Fibroblast of skin of back (primary cell): ENCODE data around the gene TMEM139.

Experiments
- DNase-seq: peaks from one replicate; pipeline ENCODE4 v3.0.0-alpha.2; 2013

Gene TMEM139

DNA sequence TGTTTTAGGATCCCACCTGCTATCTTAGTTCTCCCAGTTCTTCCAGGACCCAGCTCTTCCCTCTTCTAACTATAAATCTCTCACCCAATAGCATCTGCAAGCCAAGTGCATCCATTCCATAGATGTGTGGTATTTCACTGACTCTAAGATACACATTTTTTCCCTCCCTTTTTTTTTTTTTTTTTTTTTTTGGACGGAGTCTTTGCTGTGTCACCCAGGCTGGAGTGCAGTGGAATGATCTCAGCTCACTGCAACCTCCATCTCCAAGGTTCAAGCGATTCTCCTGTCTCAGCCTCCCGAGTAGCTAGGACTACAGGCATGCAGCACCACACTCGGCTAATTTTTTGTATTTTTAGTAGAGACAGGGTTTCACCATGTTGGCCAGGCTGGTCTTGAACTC is 5.1 kb downstream of the TMEM139 start:
- DNase-seq: peak; percentile 16

DNA sequence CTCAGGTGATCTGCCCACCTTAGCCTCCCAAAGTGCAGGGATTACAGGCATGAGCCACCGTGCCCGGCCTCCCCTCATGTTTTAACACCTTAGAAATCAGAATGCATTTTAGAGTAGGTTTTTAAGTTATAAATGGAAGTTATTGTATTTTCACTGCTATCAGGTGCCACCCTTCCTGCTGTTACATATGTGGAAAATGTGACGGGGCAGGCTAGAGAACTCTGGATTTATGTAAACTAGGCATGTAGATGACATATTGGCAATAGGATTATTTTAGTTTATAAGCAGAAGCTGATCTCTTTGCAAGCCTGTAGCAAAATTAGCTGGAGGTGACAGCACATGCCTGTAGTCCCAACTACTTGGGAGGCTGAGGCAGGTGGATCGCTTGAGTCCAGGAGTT is 5.5 kb downstream of the TMEM139 start:
- DNase-seq: no peak

DNA sequence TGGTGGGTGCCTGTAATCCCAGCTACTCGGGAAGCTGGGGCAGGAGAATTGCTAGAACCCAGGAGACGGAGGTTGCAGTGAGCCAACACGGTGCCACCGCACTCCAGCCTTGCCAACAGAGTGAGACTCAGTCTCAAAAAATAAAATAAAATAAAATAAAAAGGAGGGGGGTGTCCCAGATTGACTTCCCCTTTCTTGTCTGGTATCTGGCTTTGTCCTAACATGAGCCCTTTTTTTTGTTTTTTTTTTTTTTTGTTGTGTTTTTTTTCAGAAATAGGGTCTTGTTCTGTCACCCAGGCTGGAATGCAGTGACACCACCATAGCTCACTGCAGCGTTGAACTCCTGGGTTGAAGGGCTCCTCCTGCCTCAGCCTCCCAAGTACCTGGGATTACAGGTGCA is 8.1 kb downstream of the TMEM139 start:
- DNase-seq: no peak

DNA sequence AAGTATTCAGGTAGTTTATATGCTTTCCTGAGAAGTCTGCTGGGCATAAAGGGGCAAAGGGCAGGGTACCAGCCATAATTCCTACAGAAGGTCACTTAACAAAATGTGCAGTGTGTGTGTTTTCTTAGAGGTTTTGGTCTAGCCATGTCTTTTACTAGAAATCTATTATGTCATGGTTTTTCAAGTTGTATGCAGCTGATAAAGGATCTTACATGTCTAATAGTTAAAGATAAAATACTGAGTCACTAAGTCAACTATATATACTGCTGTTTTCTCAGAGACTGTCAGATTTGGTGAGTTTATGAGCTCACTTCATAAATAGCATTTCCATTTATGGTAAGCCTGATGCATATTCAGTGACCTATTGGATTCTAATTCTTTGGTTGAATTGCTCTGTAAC is 11.1 kb downstream of the TMEM139 start:
- peak; percentile 92 for DNase-seq

DNA sequence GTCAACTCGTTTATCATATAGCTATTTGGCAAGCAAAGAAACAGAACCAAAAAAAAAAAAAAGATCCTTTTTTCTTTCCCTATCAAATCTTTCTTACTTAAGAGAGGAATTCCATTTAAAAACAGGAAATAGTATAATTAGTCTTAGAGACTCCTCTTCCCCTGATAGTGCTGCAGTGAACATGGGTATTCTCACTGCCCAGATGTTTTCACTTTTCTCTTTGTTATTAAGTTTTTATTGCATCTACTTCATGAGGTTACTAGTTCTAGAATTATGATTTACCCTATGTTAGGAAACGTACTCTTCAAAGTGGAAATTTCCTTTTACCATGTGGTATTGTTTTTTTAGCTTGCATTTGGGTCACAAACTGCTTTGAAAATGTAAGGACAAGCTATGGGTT is 11.9 kb downstream of the TMEM139 start:
- peak; percentile 27 for DNase-seq

DNA sequence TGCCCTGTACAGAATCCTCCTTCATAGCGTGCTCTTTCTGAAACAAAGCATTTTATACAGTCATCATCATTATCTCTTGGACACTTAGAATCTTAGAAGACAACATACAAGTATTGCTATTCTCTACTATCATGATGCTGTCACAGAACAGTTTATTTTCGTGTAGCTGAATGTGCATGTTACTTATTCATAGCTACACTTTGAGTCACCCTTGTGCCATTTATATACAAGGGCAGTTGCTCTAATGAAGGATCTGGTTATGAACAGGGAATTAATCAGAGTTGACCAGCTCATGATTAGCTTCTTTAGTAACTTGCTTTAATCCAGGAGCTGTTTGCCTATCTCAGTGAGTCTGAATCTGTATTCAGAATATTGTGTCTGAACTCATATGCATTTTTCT is 14.6 kb downstream of the TMEM139 start:
- peak; percentile 46 for DNase-seq

DNA sequence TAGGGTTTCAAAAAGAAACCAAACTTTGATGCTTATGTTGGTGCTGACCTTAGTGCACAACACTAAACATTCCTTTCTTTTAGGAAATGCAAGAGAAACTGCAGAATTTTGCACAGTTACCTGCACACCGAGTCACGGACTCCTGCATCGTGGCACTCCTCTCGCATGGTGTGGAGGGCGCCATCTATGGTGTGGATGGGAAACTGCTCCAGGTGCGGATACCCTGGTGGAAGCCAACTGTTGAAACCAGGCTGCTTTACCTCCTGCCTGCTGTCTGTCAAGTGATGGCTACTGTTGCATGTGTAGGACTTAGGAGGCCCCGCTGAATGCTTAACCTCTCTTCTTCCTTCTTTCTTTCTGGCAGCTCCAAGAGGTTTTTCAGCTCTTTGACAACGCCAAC is 15.1 kb downstream of the TMEM139 start:
- peak; percentile 9 for DNase-seq

DNA sequence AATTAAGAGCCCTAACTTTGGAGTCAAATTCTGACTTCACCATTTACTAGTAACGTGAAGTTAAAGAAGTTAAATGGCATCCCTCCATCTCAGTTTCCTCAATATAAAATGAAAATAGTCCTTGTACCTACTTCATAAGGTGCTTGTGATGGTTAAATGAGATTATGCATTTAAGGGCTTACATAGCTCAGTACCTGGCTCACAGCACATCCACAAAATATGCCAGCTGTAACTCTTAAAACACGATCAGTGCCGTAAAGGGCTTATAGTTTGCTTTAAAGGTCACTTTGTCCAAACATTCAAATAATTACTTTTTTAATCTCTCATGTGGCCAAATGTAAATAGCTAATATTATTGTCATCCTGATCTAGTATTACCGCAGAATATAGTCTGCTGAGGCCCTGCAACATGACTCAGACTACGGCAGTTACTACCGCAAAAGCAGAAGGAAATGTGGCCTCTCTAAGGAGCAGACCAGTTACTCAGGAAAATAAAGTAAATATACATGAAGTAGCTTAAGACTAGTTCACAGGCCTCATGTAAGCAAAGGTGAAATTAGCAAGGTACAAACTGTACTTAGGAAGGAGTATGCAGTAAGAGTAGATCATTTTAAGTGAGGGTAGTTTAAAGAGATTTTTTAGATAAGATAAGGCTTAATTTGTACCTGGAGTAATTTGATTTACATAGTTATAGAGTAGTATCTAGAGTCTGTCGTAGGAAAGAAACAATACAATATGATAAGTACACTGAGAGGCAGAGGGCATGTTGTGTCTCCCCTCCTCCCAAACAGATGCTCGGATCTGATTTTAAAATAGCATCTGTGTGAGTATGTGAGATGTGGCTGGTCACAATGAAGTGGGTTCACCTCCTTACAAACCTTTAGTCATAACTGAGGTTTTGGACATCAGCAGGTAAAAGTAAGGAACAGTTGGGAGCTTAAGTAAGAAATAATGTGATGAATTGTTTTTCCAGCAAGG is 16.5 kb downstream of the TMEM139 start:
- no peak for DNase-seq

DNA sequence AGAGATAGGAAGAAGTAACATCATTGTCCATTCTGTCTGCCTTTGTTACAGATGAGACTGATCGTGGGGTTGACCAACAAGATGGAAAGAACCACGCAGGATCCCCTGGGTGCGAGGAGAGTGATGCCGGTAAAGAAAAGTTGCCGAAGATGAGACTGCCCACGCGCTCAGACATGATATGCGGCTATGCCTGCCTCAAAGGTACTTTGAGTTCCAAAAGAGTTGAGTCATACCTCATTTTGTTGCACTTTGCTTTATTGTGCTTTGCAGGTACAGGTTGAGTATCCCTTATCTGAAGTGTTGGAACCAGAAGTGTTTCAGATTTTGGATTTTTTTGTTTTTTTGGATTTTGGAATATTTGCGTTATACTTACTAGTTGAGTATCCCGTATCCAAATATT is 19.0 kb downstream of the TMEM139 start:
- DNase-seq: no peak

DNA sequence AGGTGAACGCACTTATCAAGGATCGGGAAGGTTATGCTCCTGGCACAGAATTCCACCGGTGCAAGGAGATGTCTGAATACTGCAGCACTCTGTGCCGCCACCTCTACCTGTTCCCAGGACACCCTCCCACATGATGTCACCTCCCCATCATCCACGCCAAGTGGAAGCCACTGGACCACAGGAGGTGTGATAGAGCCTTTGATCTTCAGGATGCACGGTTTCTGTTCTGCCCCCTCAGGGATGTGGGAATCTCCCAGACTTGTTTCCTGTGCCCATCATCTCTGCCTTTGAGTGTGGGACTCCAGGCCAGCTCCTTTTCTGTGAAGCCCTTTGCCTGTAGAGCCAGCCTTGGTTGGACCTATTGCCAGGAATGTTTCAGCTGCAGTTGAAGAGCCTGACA is 20.2 kb downstream of the TMEM139 start:
- no peak for DNase-seq

DNA sequence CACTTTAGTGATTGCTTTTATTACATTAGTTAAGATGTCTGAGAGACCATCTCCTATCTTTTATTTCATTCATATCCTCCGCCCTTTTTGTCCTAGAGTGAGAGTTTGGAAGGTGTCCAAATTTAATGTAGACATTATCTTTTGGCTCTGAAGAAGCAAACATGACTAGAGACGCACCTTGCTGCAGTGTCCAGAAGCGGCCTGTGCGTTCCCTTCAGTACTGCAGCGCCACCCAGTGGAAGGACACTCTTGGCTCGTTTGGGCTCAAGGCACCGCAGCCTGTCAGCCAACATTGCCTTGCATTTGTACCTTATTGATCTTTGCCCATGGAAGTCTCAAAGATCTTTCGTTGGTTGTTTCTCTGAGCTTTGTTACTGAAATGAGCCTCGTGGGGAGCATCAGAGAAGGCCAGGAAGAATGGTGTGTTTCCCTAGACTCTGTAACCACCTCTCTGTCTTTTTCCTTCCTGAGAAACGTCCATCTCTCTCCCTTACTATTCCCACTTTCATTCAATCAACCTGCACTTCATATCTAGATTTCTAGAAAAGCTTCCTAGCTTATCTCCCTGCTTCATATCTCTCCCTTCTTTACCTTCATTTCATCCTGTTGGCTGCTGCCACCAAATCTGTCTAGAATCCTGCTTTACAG is 20.8 kb downstream of the TMEM139 start:
- DNase-seq: peak; percentile 43

DNA sequence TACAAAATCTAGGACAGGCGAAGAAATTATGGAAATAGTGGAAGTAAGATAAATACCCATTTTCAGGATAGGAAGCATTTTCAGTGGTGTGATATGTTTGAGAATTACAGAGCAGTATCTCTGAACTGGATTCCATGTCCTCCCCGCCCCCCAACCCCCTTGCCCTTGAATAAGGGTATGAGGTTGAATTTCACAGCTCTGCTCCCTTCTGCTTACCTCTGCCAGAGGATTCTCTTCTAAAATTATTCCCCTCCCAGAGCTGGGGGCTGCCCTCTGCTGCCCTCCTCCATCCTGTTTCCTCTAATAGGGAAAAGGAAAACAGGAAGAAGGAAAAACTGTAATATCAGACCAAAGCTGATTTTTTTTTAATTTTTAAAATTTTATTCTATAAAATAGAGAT is 23.9 kb downstream of the TMEM139 start:
- no peak for DNase-seq

DNA sequence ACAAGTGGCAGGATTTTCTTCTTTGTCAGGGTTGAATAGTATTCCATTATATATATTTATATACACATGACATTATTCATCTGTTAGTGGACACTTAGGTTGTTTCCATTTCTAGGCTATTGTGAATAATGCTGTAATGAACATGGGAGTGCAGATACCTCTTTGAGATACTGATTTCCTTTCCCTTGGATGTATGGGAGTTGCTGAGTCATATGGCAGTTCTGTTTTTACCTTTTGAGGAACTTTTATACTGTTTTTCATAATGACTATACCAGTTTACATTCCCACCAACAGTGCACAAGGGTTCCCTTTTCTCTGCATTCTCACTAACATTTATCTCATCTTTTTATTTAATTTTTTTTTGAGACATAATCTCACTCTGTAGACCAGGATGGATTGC is 29.4 kb downstream of the TMEM139 start:
- no peak for DNase-seq

DNA sequence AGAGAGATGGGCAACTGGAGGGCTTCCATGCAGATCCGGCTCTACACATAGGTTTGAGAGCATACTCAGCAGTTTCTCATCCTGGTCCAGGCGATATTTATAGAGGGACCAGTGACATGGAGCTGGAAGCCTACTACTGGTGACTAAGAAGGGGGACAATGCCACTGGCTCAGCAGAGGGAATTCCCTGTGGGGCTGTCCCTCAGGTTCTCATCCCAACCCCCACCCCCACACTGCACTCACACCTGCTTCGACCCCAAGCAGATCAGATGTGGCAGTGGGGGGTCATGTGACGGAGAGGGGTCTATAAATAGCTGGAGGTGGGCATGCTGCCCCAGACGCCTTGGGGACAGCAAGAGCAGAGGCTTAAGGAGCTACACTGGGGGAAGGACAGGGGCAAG is 31.0 kb downstream of the TMEM139 start, which contains the start of gene CLCN1:
Gene CLCN1, plus strand, starts transcription at position 336 of the 400 bp plus-strand sequence. CDS start 102 bp downstream, outside the sequence.
- no peak for DNase-seq

DNA sequence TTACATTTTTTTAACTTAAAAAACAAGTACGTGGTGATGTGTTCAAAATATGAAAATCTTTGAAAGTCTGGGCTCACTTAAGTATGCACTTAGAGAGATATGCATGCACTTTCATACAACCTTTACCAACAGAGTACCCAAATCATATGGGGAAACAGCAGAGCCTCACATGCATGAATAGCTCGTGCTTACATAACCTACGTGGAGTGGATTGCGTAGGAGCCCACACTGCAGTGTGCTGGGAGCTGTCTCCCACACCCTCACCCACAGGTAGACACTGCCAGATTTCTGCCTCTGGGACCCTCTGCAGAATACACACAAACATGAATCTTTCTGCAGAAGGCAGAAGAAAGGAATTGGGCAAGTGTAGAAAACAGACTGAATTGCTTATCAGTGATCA is 31.7 kb downstream of the TMEM139 start:
- no peak for DNase-seq

DNA sequence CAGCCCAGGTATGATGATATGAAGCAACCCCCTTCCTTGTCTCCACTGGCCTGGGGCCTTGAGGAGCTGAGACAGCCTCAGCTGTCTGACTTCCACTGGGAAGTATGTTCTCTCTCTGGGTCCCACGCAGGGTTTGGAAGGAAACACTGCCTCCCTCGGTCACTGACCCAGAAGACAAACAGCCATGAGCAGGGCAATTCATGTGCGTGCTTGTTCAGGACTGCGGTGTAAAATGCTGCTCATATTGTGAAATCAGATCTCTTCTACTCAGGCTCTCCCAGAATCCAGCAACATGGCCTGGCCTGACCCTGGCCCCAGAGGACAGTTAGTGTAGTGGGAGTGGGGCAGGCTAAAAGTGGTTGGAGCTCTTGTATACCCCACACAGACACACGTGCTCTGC is 33.9 kb downstream of the TMEM139 start:
- peak; percentile 31 for DNase-seq

DNA sequence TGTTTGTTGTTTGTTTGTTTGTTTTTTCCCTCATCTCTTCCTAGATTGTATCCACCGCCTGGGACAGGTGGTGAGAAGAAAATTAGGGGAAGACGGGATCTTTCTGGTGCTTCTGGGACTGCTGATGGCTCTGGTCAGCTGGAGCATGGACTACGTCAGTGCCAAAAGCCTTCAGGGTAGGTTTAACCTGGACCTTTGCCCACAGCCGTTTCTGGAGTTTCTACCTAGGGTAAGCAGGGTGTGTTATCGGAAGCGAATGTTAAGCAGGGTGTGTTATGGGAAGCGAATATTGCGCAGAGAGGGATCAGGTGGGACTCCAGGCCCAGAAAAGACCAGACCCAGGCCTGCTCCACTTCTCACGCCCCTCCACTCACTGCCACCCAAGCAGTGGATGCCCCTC is 35.9 kb downstream of the TMEM139 start:
- no peak for DNase-seq

DNA sequence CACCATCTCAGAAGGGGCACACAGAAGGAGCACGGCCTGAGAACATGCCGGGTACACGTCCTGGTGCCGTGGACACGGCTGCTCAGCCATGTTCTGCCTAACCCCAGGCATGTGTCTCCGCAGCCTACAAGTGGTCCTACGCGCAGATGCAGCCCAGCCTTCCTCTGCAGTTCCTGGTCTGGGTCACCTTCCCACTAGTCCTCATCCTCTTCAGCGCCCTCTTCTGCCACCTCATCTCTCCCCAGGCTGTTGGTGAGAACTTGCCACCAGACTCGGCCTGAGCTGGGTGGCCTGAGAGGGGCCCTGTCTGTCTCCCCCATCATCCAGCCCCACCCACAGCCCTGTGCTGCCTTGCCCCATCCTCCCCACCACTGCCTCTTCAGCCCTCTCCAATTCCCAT is 36.5 kb downstream of the TMEM139 start:
- no peak for DNase-seq

DNA sequence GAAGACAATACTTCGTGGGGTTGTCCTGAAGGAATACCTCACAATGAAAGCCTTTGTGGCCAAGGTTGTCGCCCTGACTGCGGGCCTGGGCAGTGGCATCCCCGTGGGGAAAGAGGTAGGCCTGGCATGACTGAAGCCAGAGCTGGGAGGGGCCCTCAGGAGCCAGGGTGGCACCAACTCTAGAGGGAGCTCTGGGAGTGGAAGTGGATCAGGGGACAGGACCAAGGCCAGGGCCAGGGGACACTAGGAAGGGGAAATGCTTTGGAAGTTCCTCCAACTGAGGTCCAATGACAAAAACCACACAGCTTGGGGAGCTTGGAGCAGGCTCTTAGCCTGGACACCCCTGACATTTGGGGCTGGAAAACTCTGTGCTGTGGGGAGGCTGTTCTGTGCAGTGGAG is 37.0 kb downstream of the TMEM139 start:
- no peak for DNase-seq

DNA sequence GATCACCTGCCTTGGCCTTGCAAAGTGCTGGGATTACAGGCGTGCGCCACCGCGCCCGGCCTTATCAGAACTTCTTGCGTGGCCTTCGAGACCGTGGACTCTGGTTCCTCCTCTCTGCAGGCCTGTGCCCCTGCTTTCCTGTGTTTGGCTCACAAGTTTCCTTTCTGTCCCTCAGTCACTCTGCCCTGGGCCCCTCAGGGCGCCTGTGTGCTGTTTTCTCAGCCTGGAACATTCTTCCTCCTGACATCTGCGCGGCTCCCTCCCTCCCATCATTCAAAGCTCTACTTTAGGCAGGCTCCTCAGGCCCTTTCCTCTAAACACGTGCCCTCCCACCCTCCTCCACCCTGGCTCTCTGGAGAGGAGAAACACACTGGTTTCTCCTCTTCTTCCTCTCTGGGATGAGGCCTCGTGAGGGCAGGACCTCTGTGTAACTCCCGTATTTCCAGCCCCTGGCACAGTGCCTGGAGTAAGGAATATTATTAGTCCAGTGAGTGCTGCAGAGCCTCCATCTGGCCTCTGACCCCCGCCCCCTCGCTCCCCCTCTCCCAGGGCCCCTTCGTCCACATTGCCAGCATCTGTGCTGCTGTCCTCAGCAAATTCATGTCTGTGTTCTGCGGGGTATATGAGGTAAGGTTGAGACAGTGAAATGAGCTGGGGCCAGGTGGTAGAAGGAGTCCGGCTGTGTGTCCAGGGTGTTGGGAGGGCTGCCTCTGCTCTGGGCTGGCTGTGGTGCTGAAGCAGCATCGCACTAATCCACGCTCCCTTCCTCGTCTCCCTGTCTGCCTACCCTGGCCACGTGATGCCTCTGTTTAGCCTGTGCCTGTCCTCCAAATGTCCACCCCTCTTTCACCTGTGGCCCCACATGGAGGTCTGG is 38.2 kb downstream of the TMEM139 start:
- DNase-seq: no peak

DNA sequence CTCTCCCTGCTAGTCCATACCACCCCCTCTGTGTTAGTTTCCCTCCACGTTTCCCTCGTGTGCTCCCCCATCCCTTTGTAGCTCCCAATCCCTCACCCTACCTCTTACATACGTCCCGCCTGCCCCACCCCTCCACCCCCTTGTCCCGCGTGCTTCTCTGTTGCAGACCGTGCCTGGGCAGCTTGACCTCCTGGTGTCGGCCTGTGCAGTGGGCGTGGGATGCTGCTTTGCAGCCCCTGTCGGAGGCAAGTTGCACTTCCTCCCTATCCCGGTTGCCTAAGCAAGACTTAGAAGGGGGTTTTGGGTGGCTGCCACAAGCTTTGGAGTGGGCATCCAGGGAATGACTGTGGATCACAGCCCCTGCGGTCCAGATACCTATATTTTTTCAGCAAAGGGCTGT is 38.9 kb downstream of the TMEM139 start:
- DNase-seq: no peak

DNA sequence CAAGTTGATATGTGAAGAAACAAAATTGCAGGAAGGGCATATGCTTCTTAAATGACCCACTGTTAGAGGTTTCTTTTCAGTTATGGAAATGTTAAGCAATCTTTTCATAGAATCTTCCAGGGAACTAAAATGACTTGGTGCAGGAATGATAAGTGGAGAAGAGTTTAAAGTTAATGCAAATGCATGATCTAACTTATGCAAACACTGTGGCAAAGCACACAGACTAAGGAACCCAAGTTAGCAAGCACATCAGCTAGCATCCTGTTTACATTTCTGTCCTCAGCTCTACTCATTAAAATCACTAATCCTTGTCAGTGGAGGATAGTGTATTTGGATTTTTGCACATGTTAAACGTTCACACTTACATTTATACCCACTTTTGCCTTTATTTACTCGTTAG is 40.5 kb downstream of the TMEM139 start:
- peak; percentile 6 for DNase-seq

DNA sequence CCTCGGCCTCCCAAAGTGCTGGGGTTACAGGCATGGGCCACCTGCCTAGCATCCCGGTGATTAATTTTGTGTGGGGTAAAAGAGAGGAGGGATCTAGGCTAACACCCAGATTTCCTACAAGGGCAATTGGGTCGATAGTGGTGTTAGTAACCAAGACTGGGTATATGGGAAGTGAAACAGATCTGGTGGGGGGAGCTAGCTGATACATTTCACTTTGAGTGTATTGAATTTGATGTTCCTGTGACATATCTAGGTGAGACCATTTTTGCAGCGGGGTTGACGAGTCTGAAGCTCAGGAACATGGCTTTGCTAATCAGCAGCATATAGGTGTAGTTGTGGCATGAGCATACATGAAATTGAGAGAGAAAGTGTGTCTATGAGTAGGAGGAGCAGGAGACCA is 43.1 kb downstream of the TMEM139 start:
- no peak for DNase-seq
